Coronary artery (tissue), 2 donors: ENCODE results near the gene SLC5A1.

ENCODE experiments used
- DNase-seq: peaks from one replicate; pipeline ENCODE4 v3.0.0-alpha.2; 2017; ENCODE audit warnings: low spot score
- H3K27ac ChIP-seq, 2 donors: fragments of 200-600 bp; sonication (generic); one replicate each; pipeline ENCODE4 v1.5.1; 2016 to 2019
- H3K4me3 ChIP-seq: fragments of 200-600 bp; sonication (generic); 2 replicates; pipeline ENCODE4 v1.5.1; 2016; ENCODE audit warnings: mild to moderate bottlenecking, moderate library complexity
- CTCF ChIP-seq: fragments of 200-600 bp; sonication (generic); IDR thresholded peaks from one replicate; pipeline ENCODE4 v1.5.1; 2019; ENCODE audit warnings: antibody characterized with exemption

SLC5A1 gene

DNA sequence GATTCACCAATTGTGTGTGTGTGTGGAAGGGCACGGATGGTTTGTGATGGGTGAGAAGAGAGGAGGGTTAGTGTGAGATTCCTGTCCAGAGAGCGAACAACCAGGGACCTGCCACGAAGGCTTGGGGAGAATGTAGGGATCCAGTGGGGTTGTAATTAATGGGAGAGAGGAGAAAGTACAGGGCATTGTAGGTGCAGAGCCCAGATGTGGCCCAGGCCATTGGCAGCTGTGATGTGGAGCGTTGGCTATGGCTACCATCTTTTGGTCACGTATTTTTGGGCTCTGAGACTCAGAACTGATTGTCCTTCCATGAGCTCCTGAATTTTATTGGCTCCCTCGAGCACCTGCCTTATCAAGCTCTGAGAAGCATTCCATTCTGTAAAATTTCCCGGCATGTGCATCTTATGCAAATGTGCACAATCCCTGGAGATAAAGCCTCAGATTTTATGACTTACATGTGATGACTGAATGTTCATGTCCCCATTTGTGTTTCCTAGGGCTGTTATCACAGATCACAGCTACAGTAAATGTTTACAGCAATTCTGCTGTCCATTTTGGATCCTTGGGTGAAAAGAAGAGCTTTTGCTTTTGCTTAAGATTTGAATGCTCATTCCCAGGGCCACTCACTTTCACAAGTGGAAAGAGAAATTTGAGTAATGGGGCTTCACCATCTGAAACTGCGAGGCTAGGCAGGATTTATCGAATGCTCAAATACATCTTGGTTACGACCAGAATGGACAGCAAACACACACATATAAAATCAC, 33.1 kb downstream of the SLC5A1 start:
- no peak for TF ChIP-seq CTCF
- no peak for DNase-seq
- Histone ChIP-seq H3K27ac (no peak overlapping the region), H3K4me3 (no peak overlapping the region)

GRCh38 chr22:32076761-32077084, 33.7 kb downstream of the SLC5A1 start:
- no peak for TF ChIP-seq CTCF
- no peak overlapping the region for H3K4me3 ChIP-seq
- no peak for DNase-seq
- H3K27ac ChIP-seq, result no peak overlapping the region

GRCh38 chr22:32077151-32077550, 34.1 kb downstream of the SLC5A1 start:
- no peak for TF ChIP-seq CTCF
- Histone ChIP-seq H3K27ac (no peak overlapping the region), H3K4me3 (no peak overlapping the region)
- DNase-seq, result no peak

DNA sequence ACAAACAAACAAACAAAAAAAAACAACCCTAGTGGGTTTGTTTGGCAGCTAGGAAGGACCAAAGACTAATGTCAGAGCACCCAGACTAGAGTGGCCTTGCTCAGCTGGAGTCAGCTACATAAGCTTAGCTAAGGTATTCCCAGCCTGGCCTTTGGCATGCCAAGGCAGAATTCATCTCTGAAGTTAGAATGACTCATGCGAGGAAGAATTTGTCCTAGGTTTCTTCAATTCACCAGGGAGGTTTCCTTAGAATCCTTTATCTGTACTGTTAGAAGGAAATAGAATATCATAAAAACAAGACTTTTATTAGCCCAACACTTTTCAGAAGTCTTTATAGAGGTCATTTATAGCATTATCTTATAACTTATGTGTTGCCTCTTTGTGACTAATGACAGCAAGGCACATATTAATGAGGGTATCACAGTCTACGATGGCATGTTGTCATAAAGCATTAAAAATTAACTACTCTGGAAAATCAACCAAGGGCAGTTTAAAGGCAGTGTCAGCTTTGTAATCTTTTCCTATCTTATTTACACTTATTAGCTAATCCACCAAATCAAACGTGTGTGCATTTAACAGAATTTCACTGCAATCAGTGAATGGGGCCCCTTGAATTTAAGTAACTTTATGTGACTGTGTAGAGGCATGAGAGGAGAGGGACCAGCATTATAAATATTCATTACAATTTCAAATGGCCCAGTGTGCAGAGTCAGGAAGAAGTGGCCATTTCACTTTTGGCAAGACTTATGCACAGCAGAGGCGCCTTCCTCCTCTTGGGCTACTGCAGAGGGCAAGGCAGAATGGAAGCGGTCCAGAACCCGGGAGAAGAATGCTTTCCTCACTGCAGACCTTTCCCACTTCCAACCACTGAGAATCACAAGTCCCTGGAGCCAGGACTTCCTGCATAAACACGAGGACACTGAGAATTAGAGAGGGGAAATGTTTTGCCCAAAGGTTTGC, 36.3 kb downstream of the SLC5A1 start:
- DNase-seq, result no peak

DNA sequence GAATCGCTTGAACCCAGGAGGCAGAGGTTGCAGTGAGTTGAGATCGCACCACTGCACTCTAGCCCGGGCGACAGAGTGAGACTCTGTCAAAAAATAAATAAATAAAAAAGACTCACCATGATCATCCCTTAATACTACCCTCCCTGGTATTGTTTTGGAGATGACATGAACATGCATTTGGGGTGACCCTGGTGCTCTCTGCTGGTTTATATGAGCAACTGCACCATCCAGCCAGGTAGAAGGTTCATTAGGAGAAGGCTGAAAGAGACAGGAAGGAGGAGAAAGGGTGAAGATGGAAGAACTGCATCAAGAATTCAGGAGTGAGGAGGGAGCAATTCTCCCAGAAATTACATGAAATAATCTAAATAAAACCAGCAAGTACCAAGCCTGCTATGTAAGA, 37.8 kb downstream of the SLC5A1 start:
- DNase-seq, result no peak
- H3K27ac ChIP-seq, result no peak overlapping the region
- no peak overlapping the region for H3K4me3 ChIP-seq
- TF ChIP-seq CTCF, result no peak

More for the DNA sequence above, 36.3 kb downstream of the SLC5A1 start:
- TF ChIP-seq CTCF, result no peak
- Histone ChIP-seq H3K27ac (no peak overlapping the region), H3K4me3 (no peak overlapping the region)

GRCh38 chr22:32082331-32082730, 39.3 kb downstream of the SLC5A1 start:
- no peak overlapping the region for H3K27ac ChIP-seq
- no peak for DNase-seq
- H3K4me3 ChIP-seq, result no peak overlapping the region
- no peak for TF ChIP-seq CTCF

DNA sequence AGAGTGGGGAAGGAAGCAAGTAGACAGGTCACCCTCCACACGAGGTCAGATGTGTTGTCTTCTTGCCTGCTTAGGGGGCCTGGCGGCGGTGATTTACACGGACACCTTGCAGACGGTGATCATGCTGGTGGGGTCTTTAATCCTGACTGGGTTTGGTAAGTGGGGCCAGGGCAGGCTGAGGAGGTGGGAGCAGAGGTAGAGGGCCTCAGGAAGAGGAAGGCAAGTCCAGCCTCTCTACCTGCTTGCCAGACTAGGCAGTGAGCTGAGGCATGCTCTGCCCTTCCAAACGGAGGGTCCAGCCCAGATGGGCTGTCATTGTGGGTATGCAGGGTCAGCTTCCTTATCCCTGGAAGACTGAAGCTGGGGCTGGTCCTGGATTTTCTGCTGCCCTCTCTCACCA, 39.9 kb downstream of the SLC5A1 start:
- no peak for TF ChIP-seq CTCF
- Histone ChIP-seq H3K4me3 (no peak overlapping the region), H3K27ac (no peak overlapping the region)
- DNase-seq, result no peak
